GM13977 (cell line): Measurements from ENCODE around the gene EIF3L.
A peak's percentile ranks its signal among the peaks of the same experiment; 100 is the strongest.

Experiments used
- DNase-seq: peaks from one replicate; pipeline ENCODE4 v3.0.0; 2012; ENCODE audit warnings: low spot score
- CTCF ChIP-seq: IDR thresholded peaks from 2 replicates; pipeline ENCODE4 v1.5.1; 2012; ENCODE audit warnings: mild to moderate bottlenecking, control low read depth; ENCODE audit not compliant: insufficient read depth; ENCODE audit errors: extremely low read depth, missing control alignments
- in situ Hi-C: fragments of 300-500 bp; cut with MboI; formaldehyde crosslinking; loops from one replicate; pipeline ENCODE4 v1.12.0; 2022; ENCODE audit warnings: low sequenced_read_pairs, low pct_unique_long_range_greater_than_20kb, mixed read lengths, inconsistent platforms; ENCODE audit not compliant: unreplicated experiment

The EIF3L gene

GRCh38 chr22:37930952-37931440 lies 81.8 kb downstream of the EIF3L start:
- no peak for DNase-seq
- no peak for TF ChIP-seq CTCF
- in situ Hi-C loops: no loop called here

GRCh38 chr22:37931893-37932389 lies 82.7 kb downstream of the EIF3L start:
- no peak for DNase-seq
- in situ Hi-C loops: no loop called here
- no peak for TF ChIP-seq CTCF

DNA sequence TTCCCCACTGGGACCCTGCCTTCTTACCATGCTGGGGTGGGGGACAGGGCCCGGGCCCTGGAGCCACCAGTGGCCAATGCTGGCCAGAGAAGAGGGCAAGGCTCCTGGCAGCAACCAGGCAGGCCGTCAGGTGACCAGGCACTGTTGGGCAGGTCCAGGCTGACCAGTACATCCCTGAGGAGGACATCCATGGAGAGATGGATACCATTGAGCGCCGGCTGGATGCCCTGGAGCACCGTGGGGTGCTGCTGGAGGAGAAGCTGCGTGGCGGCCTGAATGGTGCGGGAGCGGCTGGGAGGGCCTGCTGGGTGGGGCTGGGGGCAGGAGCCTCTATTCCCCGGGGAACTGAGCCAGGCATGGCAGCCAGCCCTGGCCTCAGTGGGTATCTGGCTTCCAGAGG lies 83.2 kb downstream of the EIF3L start:
- in situ Hi-C loops: no loop called here
- TF ChIP-seq CTCF: no peak
- no peak for DNase-seq

DNA sequence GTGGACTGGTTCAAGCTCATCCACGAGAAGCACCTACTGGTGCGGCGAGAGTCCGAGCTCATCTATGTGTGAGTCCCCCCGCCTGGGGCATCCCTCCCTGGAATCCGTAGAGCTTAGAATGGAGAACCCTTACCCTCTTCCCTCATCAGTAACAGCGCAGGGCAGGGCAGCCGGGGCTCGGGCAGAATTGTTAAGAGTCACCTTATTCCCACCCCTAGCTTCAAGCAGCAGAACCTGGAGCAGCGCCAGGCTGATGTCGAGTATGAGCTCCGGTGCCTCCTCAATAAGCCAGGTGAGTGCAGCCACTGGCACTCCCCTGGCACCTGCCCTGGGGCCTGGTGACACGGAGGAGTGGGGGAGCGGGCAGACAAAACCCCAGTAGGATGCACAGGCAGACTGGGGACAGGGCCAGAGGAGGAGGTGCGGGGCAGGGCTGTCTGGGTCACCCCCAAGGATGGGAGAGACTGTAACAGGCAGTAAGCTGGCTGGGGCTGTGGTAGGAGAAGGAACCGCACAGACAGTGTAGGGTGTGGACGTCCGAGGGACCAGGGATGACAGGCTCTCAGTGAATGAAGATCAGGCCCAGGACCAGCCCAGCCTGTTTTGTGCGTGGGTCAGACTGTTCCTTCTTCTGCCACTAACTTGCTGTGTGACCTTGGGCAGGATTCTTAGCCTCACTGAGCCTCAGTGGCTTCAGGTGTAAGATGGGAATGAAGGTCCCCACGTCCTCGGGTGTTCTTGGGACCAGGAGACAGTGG lies 83.8 kb downstream of the EIF3L start:
- DNase-seq: no peak
- TF ChIP-seq CTCF: no peak
- in situ Hi-C loops: no loop called here

GRCh38 chr22:37933711-37934376 lies 84.6 kb downstream of the EIF3L start:
- DNase-seq: peak; percentile 92
- in situ Hi-C loops: no loop called here
- TF ChIP-seq CTCF: peak; percentile 99
